ENCODE data around the gene BCCIP. TPM values are rescaled to one million over a fixed set of nuclear protein-coding genes. Genes with fewer than 3 reads are reported as not detected.

Gene BCCIP
- total RNA-seq, 1 donor from 2014 or later: 40.0 TPM

GRCh38 chr10:125778556-125778955 lies 44.8 kb upstream of the BCCIP start:
- DNase-seq (ENCODE audit: low read depth): no peak
- H3K27me3 ChIP-seq (ENCODE audit: control insufficient read depth, insufficient read depth, low read length): peaks cover 25% of the 10 kb centered on the region
- no peaks in the 10 kb centered on the region for H3K36me3 ChIP-seq (ENCODE audit: control insufficient read depth, insufficient read depth, low read length)
- TF ChIP-seq CTCF (IDR thresholded peaks at IDR 0.05; ENCODE audit: insufficient read depth, low read length, poor library complexity, severe bottlenecking): no peak
- no peak overlapping the region for H3K4me3 ChIP-seq (ENCODE audit: low read depth, low read length)

GRCh38 chr10:125779403-125780327 lies 43.7 kb upstream of the BCCIP start:
- peaks cover 21% of the 10 kb centered on the region for H3K27me3 ChIP-seq (ENCODE audit: control insufficient read depth, insufficient read depth, low read length)
- H3K4me3 ChIP-seq (ENCODE audit: low read depth, low read length): no peak overlapping the region
- H3K36me3 ChIP-seq (ENCODE audit: control insufficient read depth, insufficient read depth, low read length): no peaks in the 10 kb centered on the region
- DNase-seq (ENCODE audit: low read depth): no peak
- no peak for TF ChIP-seq CTCF (IDR thresholded peaks at IDR 0.05; ENCODE audit: insufficient read depth, low read length, poor library complexity, severe bottlenecking)

GRCh38 chr10:125781374-125781773 lies 42.0 kb upstream of the BCCIP start:
- Histone ChIP-seq H3K4me3 (ENCODE audit: low read depth, low read length) (no peak overlapping the region), H3K27me3 (ENCODE audit: control insufficient read depth, insufficient read depth, low read length) (peaks cover 12% of the 10 kb centered on the region), H3K36me3 (ENCODE audit: control insufficient read depth, insufficient read depth, low read length) (no peaks in the 10 kb centered on the region)
- no peak for TF ChIP-seq CTCF (IDR thresholded peaks at IDR 0.05; ENCODE audit: insufficient read depth, low read length, poor library complexity, severe bottlenecking)
- no peak for DNase-seq (ENCODE audit: low read depth)

GRCh38 chr10:125782054-125782453 lies 41.3 kb upstream of the BCCIP start:
- DNase-seq (ENCODE audit: low read depth): no peak
- no peak for TF ChIP-seq CTCF (IDR thresholded peaks at IDR 0.05; ENCODE audit: insufficient read depth, low read length, poor library complexity, severe bottlenecking)

GRCh38 chr10:125782616-125783015 lies 40.7 kb upstream of the BCCIP start:
- no peak for DNase-seq (ENCODE audit: low read depth)
- no peak for TF ChIP-seq CTCF (IDR thresholded peaks at IDR 0.05; ENCODE audit: insufficient read depth, low read length, poor library complexity, severe bottlenecking)
- H3K4me3 ChIP-seq (ENCODE audit: low read depth, low read length): no peak overlapping the region
- no peaks in the 10 kb centered on the region for H3K36me3 ChIP-seq (ENCODE audit: control insufficient read depth, insufficient read depth, low read length)
- H3K27me3 ChIP-seq (ENCODE audit: control insufficient read depth, insufficient read depth, low read length): peaks cover 5% of the 10 kb centered on the region

More at GRCh38 chr10:125782054-125782453, 41.3 kb upstream of the BCCIP start:
- no peak overlapping the region for H3K4me3 ChIP-seq (ENCODE audit: low read depth, low read length)
- H3K36me3 ChIP-seq (ENCODE audit: control insufficient read depth, insufficient read depth, low read length): no peaks in the 10 kb centered on the region
- peaks cover 11% of the 10 kb centered on the region for H3K27me3 ChIP-seq (ENCODE audit: control insufficient read depth, insufficient read depth, low read length)

Measured in kidney epithelial cell (primary cell).